ENCODE results near the gene PFKM.
A peak's percentile ranks its signal among the peaks of the same experiment; 100 is the strongest.

PFKM gene

DNA sequence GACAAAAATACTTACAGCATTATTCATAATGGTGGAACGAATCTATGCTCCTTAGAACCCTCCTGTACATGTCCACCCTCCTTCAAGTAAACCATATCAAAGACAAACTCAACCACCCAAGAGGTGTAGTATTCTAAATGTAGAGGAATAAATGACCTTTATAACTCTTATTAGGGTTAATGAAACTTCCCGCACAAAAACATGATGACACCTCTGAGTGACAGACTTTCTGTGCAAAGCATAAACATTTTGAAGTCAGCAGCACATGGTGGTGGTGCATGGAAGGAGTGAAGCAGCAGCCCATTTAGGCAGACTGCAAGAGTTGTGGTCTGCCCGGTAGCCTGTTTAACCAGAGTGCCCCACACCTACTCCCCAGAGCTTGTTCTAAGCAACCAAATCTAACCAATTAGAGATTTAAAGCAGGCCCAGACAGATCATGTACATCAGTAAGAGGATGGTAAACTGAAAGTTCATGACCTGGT, 38.8 kb downstream of the PFKM start:
- DNase-seq: peak; percentile 3

DNA sequence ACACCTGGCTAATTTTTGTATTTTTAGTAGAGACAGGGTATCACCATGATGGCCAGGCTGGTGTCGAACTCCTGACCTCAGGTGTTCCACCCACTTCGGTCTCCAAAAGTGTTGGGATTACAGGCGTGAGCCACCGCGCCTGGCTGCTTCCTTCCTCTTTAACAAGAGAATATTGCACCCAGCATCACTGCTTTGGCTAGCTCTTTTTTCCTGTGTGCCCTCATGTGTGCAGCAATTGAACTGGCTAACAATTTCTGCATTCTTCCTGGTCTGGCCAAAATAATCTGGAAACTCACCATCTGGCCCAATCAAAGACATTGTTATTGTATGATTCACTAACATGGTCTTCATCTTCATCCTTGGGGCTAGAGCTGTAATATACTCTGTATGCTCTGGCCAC, 40.9 kb downstream of the PFKM start:
- DNase-seq: no peak

DNA sequence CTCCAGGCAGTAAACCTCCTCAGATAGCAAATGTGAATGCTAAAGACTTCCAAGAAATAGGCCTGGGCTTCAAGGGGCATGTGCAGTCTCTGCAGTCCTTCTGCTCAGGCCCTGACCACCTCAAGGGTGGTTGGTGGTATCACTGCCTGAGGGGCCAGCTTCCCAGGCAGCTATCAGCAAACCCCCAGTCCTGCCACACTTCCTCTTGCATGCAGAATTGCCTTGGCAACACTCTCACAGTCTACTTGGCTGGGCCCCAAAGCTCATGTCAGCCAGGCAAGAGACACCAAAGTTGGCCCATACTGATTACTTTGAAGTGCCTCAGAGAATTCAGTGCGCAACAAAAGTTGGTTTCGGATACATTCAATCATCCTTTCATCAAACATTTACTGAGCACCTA, 41.6 kb downstream of the PFKM start:
- DNase-seq: no peak

- no peak for DNase-seq
These were observed 44.1 kb downstream of the PFKM start for GRCh38 chr12:48163150-48163747.

GRCh38 chr12:48164451-48164850, 45.3 kb downstream of the PFKM start:
- no peak for DNase-seq

DNA sequence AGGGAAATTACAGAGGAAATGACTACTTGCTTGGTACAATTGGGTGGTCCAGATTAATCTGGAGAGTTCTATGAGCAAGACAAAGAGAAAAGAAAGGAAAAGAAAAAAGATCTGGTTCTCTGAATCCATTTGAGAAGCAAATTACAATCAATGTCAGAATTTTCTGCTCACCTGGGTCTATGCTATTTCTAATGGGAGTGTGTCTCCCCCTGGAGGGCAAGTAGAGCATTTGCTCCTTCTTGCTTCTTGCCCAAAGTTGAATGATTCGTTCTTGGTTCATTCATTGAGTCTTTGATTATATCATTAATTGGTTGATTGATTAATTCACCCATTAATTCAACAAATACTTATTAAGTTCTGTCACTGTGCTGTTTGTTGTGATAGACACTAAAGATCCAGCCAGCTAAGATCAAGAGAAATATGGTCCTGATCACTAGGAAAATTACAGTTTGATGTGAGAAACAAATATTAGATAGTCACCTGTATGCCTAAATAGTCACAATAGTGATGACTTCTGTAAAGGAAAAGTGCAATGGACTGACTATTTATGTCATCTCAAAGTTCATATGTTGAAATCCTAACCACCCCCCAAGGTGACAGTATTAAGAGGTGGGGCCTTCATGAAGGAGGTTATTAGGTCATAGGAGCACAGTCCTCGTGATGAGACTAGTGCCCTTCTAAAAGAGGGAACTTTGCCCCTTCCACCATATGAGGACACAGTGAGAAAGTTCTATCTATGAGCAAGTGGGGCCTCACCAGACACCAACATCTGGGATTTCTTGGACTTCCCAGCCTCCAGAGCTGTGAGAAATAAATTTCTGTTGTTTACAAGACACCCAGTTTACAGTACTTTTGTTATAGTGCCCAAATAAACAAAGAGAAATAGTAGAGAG, 46.2 kb downstream of the PFKM start:
- DNase-seq: peak; percentile 72

GRCh38 chr12:48169011-48169410, 49.8 kb downstream of the PFKM start:
- no peak for DNase-seq

DNA sequence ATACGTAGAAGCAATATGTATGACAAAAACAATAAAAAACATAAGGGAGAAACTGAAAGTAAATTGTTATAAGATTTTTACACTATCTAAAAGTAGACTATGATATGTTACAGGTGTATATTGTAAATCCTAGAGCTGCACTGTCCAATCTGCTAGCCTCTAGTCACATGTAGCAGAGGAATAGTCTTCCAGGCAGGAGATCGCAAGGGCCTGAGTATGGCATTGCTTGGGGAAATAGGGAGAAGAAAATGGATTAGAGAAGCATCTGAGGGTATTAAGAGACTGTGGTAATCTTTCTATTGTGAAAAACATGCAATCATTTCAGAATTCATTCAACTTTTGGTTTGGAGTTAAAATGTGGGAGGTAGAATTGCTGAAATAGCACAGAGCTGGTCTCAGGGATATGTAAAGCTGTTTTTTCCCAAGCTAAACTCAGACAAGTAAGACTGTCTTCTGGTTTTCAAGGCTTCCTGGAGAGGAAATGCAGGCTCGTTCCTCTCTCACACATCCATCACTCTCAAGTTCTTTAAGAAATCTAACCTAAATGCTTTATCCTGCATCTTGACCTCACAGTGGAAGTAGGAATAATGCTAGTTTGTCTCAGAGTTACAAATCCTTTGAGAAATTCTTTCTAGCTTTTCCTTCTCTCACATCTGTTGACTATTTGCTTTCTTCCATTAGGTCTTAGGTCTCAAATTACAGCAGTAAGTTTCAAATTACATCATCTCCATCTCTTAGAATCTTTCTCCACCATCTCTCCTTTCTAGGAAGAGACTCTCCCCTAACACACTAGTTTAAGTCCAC, 56.7 kb downstream of the PFKM start:
- no peak for DNase-seq

DNA sequence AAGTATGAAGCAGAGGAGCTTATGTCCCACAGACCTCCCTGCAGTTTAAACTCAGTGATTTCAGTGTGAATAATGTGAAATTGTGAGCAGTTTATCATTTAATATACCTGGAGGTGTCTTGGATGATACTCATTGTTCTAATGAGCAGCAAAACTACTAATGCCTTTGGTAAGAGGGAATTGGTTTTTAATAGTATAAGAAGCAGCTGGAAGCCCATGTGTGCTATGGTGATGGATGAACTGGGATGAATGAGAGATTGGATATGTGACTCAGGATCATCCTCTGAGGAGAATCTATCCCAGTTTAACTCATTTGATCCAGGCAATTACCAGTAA, 57.2 kb downstream of the PFKM start:
- DNase-seq: no peak

- no peak for DNase-seq
These were observed 58.8 kb downstream of the PFKM start for GRCh38 chr12:48177982-48178381.

DNA sequence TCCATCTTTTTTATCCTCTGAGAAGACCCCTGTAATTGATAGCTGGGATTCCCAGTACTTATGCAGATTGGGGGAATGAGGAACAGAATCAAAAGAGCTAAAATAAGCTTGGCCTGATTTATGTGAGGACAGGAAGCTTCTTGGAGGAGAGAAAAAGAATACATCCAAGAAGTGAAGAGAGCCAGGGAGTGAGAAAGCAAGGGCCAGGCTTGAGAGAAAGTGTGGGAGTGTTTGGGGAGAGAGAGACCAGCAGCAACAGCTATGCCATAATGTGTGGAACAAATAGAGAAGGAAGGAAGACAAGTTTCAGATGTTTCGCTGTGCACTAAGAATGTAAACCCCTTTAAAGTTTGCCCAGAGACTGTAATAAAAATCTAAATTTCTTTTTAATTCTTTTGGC, 60.3 kb downstream of the PFKM start:
- no peak for DNase-seq

- no peak for DNase-seq
These were observed 61.3 kb downstream of the PFKM start for GRCh38 chr12:48180424-48180823.

DNA sequence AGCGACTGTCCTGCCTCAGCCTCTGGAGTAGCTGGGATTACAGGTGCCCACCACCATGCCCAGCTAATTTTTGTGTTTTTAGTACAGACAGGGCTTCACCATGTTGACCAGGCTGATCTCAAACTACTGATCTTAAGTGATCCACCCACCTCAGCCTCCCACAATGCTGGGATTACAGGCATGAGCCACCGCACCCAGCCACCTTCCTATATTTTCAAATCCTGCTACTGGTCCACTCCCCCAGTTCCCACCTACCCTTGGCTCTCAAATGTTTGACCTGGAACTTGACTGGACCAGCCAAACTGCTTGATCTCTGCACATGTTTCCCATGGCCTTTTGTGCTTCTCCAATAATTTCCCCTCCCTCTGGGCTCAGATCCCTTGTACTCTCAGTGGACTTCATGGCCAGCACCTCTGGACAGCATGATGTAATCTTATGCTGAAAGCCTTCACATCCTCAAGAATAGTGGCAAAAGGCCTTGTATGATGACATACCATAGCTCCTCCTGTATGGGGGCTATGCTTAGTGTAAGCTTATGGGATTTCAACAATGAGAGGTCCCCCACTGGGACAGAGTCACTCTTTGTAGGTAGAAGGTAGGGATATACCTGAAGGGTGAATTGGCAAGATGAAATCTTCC, 61.8 kb downstream of the PFKM start:
- DNase-seq: no peak

GRCh38 chr12:48182631-48183030, 63.5 kb downstream of the PFKM start:
- no peak for DNase-seq

- peak; percentile 79 for DNase-seq
These were observed 64.1 kb downstream of the PFKM start, which contains the start of gene CCDC184 for GRCh38 chr12:48183091-48183875. CCDC184 (plus strand) TSS chr12:48183644; CDS start chr12:48184123, 479 bp downstream.

DNA sequence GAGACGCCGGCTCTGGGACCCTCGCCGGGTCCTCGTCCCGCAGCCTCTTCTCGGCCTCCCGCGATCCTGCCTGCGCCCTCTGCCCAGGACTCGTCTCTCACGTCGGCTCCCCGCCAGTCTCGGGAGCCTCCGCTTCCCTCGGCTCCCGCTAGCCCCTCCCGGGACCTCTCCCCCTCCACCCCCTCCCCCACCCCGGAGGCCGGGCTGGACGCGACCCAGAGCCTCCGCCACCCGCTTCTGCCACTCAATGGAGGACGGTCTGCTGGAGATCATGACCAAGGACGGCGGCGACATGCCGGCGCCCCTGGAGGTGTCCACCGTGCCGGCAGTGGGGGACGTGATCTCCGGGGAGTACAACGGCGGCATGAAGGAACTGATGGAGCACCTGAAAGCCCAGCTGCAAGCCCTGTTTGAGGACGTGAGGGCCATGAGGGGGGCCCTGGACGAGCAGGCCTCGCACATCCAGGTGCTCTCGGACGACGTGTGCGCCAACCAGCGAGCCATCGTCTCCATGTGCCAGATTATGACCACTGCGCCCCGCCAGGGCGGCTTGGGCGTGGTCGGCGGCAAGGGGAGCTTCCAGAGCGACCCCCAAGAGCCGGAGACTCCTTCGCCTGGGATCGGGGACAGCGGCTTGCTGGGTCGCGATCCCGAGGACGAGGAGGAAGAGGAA, 64.8 kb downstream of the PFKM start:
- DNase-seq: peak; percentile 19

DNA sequence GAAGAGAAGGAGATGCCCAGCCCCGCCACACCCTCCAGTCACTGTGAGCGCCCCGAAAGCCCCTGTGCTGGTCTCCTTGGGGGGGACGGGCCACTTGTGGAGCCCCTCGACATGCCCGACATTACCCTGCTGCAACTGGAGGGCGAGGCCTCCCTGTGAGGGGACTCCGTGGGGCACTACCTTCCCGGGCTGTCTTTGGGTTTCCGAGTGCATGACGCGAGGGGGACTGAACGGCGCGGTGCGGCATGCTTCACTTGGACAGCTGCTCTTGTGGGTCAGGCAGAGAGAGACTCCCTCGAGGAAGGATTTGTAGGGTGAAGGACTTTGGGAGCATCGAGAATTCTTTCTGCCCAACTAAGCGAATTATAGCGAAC, 65.4 kb downstream of the PFKM start:
- DNase-seq: no peak

DNA sequence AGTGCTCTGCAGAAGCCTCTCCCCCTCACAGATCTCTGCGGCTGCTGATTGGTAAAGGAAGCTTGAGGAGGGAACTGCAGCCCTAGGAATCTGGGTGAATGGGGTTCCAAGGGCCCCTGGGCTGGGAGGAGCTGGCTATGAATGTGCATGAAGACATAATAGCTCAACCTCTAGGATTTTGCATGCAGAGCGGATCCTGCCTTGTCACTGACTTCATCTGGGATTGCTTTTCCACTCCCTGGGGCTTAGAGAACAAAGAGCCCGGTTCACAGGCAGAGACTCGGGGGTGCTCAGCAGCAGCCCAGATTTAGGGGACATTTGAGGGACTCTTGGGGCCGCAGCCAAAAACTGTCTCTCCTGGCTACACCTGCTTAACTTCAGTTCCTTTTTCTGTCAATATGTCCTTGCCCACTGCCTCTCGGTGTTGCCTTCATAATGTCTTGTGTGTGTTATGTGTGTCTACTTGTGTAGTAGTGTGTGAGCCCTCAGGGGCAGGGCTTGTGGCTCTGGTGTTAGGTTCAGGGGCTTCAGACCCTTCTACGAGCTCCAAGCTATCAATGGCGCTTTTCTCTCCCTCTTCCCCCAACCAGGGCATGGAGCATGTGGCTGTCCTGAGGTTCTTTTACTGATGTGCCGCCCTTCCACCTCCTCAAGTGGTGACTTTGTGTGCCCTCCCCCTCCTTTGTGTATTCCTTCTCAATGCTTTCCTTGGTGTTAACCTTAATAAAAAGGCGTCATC, 66.2 kb downstream of the PFKM start:
- no peak for DNase-seq

DNA sequence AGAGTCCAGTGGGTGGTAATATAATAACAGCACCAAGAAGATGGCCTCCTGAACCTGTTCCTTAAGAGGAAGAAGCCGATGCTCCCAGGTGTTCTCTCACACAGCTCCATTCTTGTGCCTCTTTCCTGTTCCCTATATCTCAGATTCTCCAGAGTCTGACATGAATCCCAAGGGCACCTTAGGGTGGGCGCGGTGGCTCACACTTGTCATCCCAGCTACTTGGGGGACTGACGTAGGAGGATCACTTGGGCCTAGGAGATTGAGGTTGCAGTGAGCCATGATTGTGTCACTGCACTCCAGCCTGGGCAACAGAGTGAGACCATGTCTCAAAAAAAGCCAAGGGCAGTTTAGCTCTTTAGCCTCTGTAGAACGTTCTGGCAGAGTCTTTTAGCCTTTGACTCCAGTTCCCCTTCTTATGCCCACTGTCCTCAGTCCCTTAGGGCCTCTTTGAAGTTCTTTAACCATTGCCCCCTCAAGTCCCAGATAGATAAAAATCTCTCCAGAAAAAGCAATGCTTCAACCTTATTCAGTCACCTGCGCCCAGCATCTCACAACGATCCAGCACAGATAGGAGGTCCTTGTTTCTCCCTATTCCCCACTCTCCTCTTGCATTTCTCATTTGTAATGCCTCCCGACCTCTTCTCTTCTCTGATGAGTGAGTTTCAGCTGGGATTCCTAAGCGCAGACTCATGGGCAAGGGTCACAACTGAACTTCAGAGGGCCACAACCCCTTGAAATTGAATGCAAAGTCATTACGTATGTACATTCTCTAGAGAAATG, 68.9 kb downstream of the PFKM start:
- DNase-seq: no peak
